NCI-H2196 (cell line): ENCODE data around the gene FAM131A.

Source experiments
- DNase-seq: peaks from one replicate; lab custom pipeline; 2025; ENCODE audit not compliant: unreplicated experiment; lab: John Stamatoyannopoulos, UW

FAM131A gene

DNA sequence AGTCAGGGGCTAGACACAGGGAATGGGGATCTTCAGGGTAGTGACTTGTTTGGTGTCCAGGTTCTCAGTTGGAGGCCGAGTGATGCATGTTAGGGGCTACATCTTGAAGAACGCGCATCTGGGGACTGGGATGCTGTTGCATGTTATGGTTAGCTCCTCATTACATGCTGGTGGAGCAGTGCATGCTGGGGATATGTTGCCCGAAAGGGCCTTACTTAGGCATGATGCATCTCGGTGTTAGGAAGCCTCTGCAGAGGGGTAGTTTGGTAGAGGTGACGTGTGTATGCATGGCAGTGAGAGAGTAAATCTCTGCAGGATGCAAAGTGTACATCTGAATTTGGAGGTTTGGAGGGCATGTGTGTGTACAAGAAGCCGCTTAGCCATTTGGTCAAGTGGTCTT lies 20.6 kb upstream of the FAM131A start:
- DNase-seq = no peak

DNA sequence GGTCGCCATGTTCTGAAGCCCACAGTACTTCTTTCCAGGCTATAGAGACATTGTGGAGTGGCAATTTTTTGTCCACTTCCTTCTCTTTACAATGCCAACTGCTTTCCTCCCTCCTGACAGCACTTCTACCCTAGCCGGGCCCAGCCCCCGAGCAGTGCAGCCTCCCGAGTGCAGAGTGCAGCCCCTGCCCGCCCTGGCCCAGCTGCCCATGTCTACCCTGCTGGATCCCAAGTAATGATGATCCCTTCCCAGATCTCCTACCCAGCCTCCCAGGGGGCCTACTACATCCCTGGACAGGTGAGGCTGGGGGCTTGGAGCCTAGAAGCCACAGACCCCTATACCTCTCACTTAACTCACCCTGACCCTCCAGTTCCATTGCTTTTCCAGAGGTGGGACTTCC lies 20.2 kb upstream of the FAM131A start:
- DNase-seq = no peak

DNA sequence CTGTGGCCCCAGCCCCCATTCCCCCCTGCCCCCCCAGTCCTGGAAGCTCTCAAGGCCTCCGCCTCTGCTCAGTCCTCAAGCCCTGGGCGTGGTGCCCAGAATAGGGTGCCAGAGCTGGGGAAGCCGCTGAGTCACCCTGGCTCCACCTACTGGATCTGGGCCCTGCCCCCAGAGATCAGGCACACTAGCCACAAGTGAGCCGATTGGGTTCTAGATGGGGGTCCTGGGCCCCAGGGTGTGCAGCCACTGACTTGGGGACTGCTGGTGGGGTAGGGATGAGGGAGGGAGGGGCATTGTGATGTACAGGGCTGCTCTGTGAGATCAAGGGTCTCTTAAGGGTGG lies 17.3 kb upstream of the FAM131A start:
- peak; percentile 100 for DNase-seq

DNA sequence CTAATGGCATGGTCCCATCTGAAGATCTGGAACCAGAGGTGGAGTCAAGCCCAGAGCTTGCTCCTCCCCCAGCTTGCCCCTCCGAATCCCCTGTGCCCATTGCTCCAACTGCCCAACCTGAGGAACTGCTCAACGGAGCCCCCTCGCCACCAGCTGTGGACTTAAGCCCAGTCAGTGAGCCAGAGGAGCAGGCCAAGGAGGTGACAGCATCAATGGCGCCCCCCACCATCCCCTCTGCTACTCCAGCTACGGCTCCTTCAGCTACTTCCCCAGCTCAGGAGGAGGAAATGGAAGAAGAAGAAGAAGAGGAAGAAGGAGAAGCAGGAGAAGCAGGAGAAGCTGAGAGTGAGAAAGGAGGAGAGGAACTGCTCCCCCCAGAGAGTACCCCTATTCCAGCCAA lies 15.7 kb upstream of the FAM131A start:
- no peak for DNase-seq

DNA sequence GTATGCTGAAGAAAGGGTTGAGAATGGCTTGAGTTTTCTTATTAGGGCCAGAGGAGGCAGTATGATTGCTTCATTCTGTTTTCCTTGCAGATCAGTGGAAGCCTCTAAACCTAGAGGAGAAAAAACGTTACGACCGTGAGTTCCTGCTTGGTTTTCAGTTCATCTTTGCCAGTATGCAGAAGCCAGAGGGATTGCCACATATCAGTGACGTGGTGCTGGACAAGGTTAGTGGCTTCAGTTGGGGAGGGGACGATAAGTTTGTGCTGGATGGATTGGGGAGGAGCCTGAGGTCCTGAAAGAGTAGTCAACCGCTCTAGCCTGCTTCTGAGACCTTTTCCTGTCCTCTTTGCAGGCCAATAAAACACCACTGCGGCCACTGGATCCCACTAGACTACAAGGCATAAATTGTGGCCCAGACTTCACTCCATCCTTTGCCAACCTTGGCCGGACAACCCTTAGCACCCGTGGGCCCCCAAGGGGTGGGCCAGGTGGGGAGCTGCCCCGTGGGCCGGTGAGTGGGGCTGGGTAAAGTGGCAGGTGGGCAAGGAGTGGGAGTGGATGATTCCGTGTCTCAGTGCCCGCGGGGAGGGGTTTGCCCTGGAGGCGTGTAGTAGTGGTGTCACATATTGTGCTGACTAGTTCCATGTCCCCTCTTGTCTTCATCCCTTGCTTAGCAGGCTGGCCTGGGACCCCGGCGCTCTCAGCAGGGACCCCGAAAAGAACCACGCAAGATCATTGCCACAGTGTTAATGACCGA lies 14.5 kb upstream of the FAM131A start:
- DNase-seq = no peak

DNA sequence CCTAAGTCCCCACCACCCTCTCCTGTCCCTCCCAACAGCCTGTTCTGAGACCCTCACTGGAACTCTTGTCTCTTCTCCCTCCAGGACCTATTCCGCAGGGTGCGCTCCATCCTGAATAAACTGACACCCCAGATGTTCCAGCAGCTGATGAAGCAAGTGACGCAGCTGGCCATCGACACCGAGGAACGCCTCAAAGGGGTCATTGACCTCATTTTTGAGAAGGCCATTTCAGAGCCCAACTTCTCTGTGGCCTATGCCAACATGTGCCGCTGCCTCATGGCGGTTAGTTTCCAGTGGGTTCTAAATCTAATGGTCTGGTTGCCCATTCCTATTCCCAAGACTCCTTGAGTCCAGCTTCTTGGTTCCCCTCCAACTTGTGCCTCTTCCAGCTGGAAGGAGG lies 13.7 kb upstream of the FAM131A start:
- no peak for DNase-seq

DNA sequence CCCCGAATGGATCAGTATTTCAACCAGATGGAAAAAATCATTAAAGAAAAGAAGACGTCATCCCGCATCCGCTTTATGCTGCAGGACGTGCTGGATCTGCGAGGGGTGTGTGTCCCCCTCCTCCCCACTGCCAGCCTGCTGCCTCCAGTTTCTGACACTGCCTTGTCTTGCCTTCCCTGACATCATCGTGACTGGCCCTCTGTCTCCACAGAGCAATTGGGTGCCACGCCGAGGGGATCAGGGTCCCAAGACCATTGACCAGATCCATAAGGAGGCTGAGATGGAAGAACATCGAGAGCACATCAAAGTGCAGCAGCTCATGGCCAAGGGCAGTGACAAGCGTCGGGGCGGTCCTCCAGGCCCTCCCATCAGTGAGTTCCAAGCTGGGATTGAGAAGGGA lies 12.1 kb upstream of the FAM131A start:
- DNase-seq = no peak

DNA sequence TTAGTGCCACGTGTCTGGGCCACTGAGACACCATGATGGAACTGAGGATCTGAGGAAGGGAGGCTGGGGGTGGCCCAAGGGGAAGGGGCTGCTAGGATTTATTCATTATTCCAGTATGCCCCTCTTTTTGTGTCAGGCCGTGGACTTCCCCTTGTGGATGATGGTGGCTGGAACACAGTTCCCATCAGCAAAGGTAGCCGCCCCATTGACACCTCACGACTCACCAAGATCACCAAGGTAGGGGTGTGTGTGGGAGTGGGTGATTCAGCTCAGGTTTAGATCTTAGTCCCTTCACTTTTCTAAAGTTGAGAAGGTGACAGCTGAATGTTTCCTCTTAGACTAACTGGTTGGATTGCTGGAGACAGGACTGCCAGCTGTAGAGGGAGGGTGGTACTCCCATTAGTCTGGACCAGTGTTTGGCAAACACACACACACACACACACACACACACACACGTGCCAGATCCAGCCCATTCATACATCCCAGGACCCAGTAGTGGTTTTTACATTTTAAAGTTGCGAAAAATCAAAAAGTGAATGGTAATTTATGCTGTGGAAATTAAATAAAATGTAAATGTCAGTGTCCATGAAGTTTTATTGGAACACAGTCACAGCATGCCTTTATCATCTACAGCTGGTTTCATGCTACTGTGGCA lies 11.6 kb upstream of the FAM131A start:
- DNase-seq = no peak

DNA sequence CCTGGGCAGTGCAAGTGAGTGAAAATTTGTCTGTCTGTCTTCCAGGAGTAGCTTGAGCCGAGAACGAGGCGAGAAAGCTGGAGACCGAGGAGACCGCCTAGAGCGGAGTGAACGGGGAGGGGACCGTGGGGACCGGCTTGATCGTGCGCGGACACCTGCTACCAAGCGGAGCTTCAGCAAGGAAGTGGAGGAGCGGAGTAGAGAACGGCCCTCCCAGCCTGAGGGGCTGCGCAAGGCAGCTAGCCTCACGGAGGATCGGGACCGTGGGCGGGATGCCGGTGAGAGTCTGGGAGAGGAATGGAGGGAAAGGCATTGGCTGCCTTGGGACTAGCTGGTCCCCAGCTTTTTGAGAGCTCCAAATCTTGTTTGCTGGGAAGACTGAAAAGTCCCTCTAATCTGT lies 10.2 kb upstream of the FAM131A start:
- no peak for DNase-seq

DNA sequence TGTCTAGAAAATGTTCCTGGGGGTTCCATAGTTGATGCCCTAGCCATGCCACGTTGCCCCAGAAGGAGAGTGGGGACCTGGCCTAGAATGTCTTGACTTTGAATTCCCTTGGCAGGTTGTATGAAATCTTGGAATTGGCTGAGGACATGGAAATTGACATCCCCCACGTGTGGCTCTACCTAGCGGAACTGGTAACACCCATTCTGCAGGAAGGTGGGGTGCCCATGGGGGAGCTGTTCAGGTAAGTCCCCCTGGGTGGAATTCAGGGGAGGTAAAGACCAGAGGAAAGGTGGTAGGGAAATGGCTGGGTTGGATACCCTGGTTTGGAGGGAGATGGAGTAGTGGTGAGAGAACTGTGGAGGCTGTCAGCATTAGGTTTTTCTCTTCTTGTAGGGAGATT lies 8.9 kb upstream of the FAM131A start:
- DNase-seq = no peak

DNA sequence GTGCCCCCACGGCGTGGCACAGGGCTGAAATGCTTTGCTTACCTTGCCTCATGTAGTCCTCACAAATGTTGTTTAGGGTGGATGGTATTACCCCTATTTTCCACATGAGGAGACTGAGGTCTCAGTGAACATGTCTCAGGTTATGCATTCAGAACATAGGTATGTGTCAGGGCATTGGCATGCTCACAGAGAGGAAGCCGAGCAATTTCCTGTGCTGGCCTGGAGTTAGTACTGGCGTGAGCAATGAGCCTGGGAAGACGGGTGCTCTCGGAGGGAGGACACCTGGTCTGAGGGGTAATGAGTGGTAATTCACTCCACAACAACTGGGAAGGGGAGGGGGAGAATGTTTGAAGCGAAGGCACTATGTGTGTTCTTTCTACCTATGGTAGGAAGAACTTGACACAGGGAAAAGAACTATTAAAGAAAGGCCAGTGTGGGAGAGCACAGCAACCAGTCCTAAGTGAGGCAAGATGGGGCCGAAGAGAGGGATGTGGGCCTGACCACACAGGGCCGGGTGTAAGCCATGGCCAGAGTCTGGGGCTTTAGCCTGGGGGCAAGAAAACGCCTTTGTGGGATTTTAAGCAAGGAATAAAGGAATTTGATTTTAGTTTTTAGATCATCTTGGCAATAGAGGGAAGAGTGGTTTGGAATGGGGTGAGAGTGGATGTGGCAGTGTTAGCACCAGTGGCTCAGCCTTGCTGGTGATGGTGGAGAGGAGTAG lies 4.9 kb upstream of the FAM131A start:
- DNase-seq = no peak

DNA sequence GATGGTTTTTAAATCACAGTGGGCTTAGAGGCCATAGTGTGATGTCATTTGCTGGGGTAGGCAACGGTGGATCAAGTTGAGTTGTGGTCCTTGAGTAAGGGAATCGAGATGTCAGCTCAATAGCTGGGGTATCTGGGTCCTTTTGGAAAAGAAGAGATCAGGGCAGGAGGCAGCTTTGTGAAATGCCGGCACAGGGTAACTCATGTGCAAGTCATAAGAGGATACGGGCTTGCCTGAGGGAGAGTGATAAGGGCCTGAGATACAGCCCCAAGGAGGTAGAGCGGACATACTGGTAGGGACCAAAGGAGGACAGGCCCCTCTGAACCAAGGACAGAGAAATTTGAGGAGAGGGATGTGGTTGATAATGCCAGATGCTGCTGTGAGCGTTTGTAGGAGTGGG lies 4.2 kb upstream of the FAM131A start:
- DNase-seq = no peak

DNA sequence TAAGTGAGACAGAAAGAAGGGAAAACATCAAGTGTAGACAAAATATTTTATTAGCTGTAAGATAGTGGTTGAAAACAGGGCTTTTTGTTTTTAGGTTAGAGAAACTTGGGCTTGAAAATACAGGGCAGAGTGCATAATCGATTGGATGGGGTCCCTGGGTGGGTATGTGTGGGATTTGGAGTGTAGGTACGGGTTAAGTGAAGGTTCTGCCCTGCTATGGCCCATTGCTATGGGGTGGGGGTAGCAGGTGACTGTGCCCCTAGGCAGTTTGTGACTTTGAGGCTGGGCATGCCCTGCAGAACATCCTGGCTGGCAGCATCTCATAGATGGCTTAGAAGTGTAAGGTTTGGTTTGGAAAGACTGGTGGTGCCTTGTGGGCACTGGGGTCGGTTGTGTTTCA lies 3.7 kb upstream of the FAM131A start:
- no peak for DNase-seq

DNA sequence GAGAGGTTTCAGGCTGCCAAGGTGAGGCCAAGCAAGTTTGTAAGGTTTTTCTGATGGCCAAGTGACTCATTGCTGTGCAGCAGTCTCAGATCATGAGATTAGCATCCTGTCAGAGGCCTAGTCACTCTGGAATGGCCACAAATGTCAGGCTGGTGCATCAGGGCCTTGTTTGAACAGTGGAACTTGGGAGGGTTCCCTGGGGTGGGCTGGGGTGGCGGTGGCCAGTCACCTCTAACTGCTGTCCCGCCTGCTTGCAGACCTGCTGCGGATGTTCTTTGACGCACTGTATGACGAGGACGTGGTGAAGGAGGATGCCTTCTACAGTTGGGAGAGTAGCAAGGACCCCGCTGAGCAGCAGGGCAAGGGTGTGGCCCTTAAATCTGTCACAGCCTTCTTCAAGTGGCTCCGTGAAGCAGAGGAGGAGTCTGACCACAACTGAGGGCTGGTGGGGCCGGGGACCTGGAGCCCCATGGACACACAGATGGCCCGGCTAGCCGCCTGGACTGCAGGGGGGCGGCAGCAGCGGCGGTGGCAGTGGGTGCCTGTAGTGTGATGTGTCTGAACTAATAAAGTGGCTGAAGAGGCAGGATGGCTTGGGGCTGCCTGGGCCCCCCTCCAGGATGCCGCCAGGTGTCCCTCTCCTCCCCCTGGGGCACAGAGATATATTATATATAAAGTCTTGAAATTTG lies 2.8 kb upstream of the FAM131A start:
- DNase-seq = no peak

DNA sequence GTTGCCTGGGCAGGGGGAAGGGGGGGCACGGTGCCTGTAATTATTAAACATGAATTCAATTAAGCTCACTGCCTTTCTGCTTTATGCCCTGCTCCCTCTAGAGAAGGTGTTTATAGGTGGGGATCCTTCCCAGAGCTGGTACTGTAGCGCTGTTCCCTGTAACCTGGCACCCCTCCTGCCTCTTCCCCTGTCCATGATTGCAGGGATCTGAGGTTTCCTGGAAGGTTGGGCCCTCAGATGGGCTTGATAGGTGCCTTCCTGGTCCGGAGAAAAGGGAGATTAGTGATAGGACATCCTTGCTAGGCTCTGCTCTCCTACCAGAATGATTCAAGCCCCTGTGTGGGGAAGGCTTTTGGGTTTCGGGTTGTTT lies 2.1 kb upstream of the FAM131A start:
- peak; percentile 75 for DNase-seq

DNA sequence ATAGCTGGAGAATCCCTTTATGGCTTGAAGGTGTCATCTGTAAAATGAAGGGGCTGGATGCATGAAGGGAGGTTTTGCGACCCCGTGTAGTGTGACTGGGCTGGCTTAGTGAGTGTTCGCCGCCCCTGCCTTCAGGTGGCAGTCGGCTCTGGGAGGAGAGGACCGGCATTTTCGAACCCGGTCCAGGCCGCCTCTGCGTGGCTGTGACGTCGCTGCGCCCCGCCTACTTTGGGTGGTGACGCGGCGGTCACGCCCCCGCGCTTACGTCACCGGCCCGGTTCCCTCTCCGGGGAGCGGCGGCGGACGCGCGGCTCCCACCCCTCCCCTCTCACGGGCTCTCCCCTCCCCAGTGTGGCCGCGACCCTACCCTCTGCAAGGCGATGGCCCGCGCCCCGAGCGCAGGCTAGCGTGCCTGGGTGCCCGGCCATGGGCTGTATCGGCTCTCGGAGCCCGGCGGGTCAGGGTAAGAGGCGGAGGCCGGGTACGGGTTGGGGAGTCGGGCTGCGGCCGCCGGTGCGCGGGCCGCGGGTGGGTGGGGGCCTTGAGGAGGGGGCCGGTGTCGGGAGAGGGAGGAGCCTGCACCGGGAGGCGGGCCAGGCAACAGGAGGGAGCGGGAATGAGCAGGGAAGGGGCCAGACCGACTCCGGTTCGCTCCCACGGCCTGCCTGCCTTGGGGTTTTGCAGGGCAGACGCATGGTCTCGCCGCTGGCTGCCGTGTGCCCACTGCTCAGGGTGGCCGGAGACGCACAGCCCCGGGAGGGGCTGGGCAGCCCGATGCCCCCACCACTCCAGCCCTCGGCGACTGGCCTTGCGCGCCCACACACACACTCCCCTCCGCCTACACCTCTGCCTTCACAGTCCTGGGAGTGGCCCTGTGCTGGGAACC lies 1.5 kb upstream of the FAM131A start:
- DNase-seq = peak; percentile 99

DNA sequence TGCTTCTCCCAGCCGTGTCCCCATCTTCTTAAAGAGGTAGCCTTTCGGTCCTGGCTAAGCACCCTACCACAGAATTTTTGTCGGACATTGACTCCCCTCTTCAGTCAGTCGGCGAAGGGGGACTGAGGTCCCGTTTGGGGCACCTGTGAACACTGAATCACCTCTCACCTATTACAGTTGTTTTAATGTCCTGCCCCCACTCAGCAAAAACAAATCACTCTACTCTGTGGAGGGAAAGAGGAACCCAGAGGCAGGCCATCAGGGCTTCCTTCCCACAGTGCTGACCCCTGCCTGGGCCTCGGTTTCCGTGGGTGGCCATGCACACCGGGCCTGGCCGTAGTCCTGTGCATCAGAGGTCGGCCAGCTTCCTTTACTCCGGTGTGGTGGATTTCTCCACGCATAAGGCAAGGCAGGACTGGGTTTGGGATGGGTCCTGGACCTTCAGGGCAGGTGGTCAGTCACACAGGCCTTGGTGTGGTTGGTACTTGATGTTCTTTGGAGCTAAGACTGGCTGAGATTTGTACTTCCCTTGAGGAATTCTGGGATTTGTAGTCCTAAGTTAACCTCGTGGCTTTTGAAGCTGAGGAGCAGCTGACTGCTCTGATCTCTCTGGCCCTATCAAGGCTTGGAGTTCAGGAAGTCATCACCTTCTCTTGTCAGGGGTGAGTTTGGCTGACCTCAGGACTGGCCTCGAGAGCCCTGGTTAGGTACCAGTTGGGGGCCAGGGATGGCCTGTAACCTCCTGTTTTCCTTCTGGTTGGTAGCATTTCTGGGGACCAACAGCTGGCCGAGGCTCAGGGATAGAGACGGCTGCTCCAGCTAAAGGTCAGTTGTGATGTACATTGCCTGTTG lies 627 bp upstream of the FAM131A start:
- DNase-seq = peak; percentile 92

DNA sequence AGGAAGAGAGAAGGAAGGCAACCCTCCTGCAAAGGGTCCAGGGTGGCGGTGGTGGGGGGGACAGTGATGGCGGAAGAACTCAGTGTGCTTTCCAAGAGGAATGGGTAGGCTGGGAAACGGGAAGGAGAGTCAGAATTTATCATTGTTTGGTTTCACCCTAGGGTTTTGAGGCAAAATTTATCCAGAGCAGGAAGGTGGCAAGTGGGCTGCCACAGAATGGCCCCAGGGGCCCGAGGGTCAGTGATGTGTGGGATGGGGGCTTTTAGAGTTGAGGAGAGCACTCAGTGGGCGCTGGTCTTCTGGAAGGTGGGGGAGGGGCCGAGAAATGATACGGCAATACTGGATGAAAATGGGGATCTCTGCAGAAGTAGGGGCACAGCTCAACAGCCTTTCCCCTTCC lies 581 bp downstream of the FAM131A start:
- DNase-seq = no peak

DNA sequence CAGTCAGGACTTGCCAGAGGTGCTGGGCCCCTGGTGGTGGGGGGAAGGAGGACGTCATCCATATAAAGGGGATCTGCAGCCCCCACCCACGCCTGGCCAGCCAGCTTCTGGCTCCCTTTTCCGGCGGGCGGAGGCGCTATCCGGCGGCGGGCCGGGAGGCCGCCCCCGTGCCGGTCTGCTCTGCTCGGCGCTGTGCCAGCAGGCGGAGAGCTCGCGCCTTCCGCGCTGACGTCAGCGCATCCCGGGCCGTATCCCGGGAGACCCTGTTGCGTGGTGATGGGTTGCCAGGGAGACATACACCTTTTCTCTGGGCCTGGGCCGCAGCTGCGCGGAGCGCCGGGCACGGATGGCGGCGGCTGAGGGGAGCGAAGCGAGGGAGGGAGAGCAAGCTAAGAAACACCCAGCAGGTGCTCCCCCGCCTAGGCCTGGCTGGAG lies 1.1 kb downstream of the FAM131A start:
- DNase-seq = peak; percentile 100

DNA sequence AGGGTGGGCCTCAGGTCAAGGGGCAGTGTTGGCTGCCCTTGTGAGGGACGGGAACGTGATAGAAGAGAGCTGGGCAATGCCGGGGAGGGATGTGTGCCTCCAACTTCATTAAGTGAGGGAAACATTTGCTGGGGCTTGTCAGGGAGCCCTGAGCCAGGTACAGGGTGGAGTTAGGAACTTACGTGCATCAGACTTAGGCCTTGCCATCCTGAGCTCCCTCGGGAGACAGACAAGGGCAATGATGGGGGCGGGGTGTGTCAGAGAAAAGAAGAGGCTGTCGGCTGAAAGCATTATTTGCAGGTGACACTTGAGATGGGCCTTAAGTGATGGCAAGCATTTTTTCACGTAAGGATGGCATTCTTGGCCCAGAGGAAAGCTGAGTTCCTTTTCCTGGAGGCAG lies 1.6 kb downstream of the FAM131A start:
- peak; percentile 83 for DNase-seq
